ENCODE results near the gene ADGRB3. TPM values are rescaled to one million over a fixed set of nuclear protein-coding genes. Genes with fewer than 3 reads are reported as not detected.

The ADGRB3 gene
- polyA plus RNA-seq, 1 of the 3 experiments (the other 2 are of a cell fraction): 0.12 TPM

- TF ChIP-seq RFX5 (IDR thresholded peaks at IDR 0.05; ENCODE audit: low read length): no peak
- no peak for TF ChIP-seq NFIC (IDR thresholded peaks at IDR 0.05; ENCODE audit: borderline replicate concordance)
- TF ChIP-seq, protein P1, sequence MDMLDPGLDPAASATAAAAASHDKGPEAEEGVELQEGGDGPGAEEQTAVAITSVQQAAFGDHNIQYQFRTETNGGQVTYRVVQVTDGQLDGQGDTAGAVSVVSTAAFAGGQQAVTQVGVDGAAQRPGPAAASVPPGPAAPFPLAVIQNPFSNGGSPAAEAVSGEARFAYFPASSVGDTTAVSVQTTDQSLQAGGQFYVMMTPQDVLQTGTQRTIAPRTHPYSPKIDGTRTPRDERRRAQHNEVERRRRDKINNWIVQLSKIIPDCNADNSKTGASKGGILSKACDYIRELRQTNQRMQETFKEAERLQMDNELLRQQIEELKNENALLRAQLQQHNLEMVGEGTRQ (IDR thresholded peaks at IDR 0.05; ENCODE audit: borderline replicate concordance, low read depth, low read length): no peak
These were observed 755.0 kb downstream of the ADGRB3 start (continued) for GRCh38 chr6:69390125-69390524.

- Histone ChIP-seq H3K9me2 (no peaks in the 10 kb centered on the region), H3K4me2 (no peak overlapping the region), H3K27me3 (ENCODE audit: insufficient read depth) (no peaks in the 10 kb centered on the region), H4K20me1 (ENCODE audit: insufficient read depth) (no peaks in the 10 kb centered on the region), H3F3A (replicated peaks; ENCODE audit: insufficient read depth) (no peaks in the 10 kb centered on the region), H3K4me3 (ENCODE audit: low read depth in 2 of 2, low read length in 1 of 2) (no peak overlapping the region), H3K36me3 (replicated peaks in 1 of 2; ENCODE audit: control insufficient read depth in 1 of 2, insufficient read depth in 2 of 2, low read length in 1 of 2) (no peaks in the 10 kb centered on the region), H2AFZ (ENCODE audit: low read depth) (no peak overlapping the region), H3K9ac (no peak overlapping the region), H3K4me1 (ENCODE audit: control insufficient read depth in 1 of 2, insufficient read depth in 2 of 2, low read depth in 1 of 2, low read length in 1 of 2) (peaks cover 1 to 3% of the 10 kb centered on the region in 2 experiments; a peak in 2 of 4 replicates), H3K79me2 (ENCODE audit: insufficient read depth) (no peaks in the 10 kb centered on the region), H3K27ac (ENCODE audit: low read depth in 2 of 2, low read length in 1 of 2) (no peak overlapping the region), H3K9me3 (no peaks in the 10 kb centered on the region)
- TF ChIP-seq, protein P1 (IDR thresholded peaks at IDR 0.05; ENCODE audit: borderline replicate concordance, low read depth, low read length): no peak
- TF ChIP-seq, protein P2, sequence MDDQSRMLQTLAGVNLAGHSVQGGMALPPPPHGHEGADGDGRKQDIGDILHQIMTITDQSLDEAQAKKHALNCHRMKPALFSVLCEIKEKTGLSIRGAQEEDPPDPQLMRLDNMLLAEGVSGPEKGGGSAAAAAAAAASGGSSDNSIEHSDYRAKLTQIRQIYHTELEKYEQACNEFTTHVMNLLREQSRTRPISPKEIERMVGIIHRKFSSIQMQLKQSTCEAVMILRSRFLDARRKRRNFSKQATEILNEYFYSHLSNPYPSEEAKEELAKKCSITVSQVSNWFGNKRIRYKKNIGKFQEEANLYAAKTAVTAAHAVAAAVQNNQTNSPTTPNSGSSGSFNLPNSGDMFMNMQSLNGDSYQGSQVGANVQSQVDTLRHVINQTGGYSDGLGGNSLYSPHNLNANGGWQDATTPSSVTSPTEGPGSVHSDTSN (IDR thresholded peaks at IDR 0.05): no peak
- TF ChIP-seq TCF12 (IDR thresholded peaks at IDR 0.05): no peak
- 39% methylated on average over 6 of the region's 6 CpGs for WGBS (ENCODE audit: low lambda C conversion rate)
- CTCF ChIA-PET: interaction anchor here (1.5 kb wide), 1 partner anchor 13 kb away, joined by 3 read pairs; no protein-coding TSS in a partner anchor
- POLR2A ChIA-PET: no interaction called here
- DNase-seq: no peak
These were observed 756.0 kb downstream of the ADGRB3 start for GRCh38 chr6:69391106-69391505.

DNA sequence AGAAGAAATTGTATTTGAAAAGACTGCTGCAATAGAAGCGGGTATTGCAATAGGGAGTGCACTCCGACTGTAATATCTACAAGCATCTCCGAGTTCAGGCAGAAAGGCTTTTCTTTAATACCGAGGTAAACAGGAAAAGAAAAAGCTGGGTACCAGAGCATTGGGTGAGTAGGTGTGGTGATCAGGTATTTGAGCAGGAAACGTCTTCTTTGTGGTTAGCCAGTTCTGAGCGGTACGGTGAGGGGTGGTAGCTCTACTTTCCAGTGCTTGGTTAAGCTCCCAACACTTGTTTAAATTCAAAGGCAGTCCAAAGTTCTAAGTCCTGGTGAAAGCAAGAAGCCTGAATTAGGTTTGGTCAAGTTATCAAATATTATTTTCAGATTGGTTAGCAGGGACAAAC is 757.7 kb downstream of the ADGRB3 start:
- no peak overlapping the region for H3K4me3 ChIP-seq (ENCODE audit: low read depth in 2 of 2, low read length in 1 of 2)
- TF ChIP-seq JUND (IDR thresholded peaks at IDR 0.05) (no peak), EZH2phosphoT487 (IDR thresholded peaks at IDR 0.05; ENCODE audit: borderline replicate concordance, low read depth) (no peak), FOXJ3 (CRISPR knock-in tag; IDR thresholded peaks at IDR 0.05) (no peak), NRF1 (IDR thresholded peaks at IDR 0.05; ENCODE audit: low read depth, low read length) (no peak), MEF2A (IDR thresholded peaks at IDR 0.05; ENCODE audit: borderline replicate concordance, low read depth) (no peak)
- TF ChIP-seq, protein P3, sequence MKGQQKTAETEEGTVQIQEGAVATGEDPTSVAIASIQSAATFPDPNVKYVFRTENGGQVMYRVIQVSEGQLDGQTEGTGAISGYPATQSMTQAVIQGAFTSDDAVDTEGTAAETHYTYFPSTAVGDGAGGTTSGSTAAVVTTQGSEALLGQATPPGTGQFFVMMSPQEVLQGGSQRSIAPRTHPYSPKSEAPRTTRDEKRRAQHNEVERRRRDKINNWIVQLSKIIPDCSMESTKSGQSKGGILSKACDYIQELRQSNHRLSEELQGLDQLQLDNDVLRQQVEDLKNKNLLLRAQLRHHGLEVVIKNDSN (IDR thresholded peaks at IDR 0.05; ENCODE audit: borderline replicate concordance, low read depth): no peak
- TF ChIP-seq, protein P4, sequence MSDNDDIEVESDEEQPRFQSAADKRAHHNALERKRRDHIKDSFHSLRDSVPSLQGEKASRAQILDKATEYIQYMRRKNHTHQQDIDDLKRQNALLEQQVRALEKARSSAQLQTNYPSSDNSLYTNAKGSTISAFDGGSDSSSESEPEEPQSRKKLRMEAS (IDR thresholded peaks at IDR 0.05; ENCODE audit: low read depth): no peak
- TF ChIP-seq, protein P2 (IDR thresholded peaks at IDR 0.05): no peak
- no peak overlapping the region for H3K4me2 ChIP-seq
- peaks cover 3 to 6% of the 10 kb centered on the region in 2 experiments; a peak in 2 of 4 replicates for H3K4me1 ChIP-seq (ENCODE audit: control insufficient read depth in 1 of 2, insufficient read depth in 2 of 2, low read depth in 1 of 2, low read length in 1 of 2)
- H4K20me1 ChIP-seq (ENCODE audit: insufficient read depth): no peaks in the 10 kb centered on the region
- 57% methylated on average over 7 of the region's 7 CpGs for WGBS (ENCODE audit: low lambda C conversion rate)
- no peak overlapping the region for H2AFZ ChIP-seq (ENCODE audit: low read depth)
- ChIA-PET CTCF (interaction anchor here (1.5 to 1.7 kb wide), 2 partner anchors 10 to 15 kb away, joined by 3 to 4 read pairs; no protein-coding TSS in a partner anchor), POLR2A (no interaction called here)
- H3K9me2 ChIP-seq: no peaks in the 10 kb centered on the region
- no peaks in the 10 kb centered on the region for H3F3A ChIP-seq (replicated peaks; ENCODE audit: insufficient read depth)
- no peak overlapping the region for H3K27ac ChIP-seq (ENCODE audit: low read depth in 2 of 2, low read length in 1 of 2)
- H3K9ac ChIP-seq: no peak overlapping the region
- no peak for DNase-seq
- no peaks in the 10 kb centered on the region for H3K79me2 ChIP-seq (ENCODE audit: insufficient read depth)
- no peaks in the 10 kb centered on the region for H3K27me3 ChIP-seq (ENCODE audit: insufficient read depth)
- H3K36me3 ChIP-seq (replicated peaks in 1 of 2; ENCODE audit: control insufficient read depth in 1 of 2, insufficient read depth in 2 of 2, low read length in 1 of 2): no peaks in the 10 kb centered on the region
- no peaks in the 10 kb centered on the region for H3K9me3 ChIP-seq
